H4 (cell line): ENCODE measurements around the gene SMAD6. TPM values are rescaled to one million over a fixed set of nuclear protein-coding genes. Genes with fewer than 3 reads are reported as not detected.

Experiments used
- DNase-seq: peaks from one replicate; pipeline ENCODE4 v3.0.0-alpha.2; 2015; ENCODE audit warnings: low spot score
- total RNA-seq: library from RNA; depleted of rRNA; stranded (reverse); fragments of >200 nt; shearing (Covaris generic); gene quantifications from 2 replicates; pipeline ENCODE4 v1.2.3, GENCODE V29; 2014

SMAD6 gene
- total RNA-seq, 1 experiment from 2014 or later, result 4.7 TPM

DNA sequence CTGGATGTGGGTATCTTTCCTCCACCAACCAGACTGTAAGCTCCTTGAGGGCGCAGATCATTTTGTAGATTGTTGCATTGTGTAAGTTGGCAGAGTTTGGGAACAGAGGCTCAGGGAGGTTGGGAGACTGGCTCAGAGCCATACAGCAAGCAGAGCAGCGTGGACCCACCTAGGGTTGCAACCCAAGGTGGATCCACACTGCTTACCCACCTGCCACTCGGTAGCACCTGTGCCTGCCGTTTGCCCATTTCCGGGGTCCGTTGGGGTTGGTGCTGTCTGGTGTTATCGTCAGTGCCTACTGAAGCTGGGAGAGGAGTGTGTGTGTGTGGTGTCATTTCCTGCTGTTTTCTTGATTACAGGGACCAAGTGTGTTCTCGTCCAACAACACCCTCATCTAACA lies 19.0 kb downstream of the SMAD6 start:
- DNase-seq, result no peak

DNA sequence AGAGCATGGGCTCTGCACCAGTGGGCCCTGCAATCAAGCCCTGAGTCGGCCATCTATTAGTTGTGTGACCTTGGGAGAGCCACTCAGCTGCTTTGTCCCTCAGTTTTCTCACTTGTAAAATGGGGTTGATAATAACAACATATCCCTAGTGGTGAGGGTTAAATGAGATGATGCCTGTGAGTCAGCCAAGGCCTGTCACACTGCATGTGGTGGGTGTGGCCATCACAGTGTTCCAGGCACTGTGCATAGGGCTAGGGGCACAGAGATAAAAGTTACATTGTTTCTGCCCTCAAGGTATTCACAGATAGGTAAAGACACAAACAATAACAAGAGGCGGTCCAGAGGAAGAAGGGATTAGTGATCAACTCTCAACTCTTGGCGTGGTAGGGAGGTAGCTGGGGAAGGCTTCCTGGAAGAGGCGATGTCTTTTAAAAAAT lies 19.5 kb downstream of the SMAD6 start:
- no peak for DNase-seq

DNA sequence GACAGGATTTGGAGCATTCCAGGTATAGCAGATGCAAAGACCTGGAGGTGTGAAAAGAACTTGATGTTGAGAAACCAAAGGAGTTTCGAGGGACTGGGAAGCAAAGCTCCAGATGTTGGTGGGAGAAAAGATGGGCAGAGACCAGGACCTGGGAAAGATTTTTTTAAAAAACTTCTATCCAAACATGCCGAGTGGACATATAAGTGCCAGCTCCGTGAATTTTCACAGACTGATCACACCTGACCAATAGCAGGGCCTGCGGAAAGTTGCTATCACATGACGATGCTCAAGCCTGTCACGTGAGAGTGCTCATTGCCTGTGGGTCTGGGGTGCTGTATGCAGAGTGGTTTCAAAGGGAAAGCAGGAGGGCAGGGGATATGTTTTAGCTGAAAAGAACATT lies 19.9 kb downstream of the SMAD6 start:
- no peak for DNase-seq

DNA sequence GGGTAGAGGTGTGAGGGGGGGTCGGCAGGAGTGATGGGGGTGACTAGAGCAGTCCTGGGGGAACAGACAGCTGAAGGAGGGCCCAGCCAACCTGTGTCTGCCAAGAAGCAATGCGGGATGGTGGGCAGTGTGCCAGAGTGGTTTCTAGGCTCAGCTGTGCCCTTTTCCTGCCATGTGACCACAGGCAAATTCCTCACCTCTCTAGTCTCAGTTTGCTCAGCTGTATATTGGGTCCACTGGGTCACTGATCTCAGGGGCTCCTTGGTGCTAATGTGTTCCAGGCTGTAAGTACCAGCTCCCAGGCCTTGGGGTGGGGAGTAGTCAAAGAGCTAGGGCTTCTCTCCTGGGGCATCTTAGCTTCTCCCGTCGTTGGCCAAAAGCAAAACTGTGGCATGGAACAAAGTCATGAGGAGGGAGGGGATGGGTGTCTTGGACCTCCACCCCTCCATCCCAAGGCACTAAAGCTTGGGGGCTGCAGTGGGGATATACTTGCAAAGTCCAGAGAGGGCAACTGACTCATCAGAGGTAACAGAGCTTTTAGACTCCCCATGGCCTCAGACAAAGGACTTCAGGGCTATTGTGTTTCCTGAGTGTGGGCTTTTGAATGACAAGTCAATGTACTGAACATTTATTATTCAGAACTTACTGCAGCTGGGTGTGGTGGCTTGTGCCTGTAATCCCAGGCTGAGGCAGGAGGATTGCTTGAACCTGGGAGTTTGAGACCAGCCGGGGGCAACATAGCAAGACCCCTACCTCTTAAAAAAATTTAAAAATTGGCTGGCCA lies 20.9 kb downstream of the SMAD6 start:
- no peak for DNase-seq

DNA sequence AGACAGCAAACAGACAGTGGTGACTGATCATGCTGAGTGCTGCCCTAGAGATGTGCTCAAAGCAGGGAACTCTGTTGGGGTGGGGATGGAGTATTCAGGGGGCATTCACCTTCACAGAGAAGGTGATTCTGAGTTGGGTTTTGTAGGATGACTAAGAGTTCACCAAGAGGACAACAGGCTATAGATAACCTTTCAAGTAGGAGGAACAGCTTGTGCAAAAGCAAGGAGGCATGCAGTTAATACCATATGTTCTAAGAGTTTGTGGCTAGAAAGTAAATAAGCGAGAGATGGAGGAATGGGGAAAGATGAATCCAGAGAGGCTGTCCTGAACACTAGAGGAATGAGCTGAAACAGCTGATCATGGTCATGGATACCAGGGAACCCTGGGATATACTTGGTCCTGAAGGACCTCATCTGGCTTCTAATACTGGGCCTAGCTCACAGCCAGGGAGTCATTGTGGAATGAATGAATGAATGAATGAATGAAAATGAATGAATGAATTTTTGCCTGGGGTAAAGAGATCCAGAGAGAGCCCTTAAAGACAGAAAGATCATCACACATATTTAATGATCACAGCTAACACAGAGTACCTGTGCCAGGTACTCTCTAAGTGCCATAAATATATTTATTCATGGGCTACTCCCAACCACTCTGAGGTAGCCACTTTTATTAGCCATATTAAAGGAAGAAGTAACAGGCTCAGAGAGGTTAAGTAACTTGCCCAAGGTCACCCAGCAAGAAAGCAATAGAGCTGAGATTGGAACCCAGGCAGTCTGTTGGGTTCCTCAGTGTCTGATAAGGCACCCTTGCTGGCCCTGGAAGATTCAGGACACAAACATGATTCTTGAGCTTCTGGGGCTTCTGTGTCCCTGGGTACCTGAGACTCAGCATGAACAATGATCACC lies 22.0 kb downstream of the SMAD6 start:
- DNase-seq, result no peak

DNA sequence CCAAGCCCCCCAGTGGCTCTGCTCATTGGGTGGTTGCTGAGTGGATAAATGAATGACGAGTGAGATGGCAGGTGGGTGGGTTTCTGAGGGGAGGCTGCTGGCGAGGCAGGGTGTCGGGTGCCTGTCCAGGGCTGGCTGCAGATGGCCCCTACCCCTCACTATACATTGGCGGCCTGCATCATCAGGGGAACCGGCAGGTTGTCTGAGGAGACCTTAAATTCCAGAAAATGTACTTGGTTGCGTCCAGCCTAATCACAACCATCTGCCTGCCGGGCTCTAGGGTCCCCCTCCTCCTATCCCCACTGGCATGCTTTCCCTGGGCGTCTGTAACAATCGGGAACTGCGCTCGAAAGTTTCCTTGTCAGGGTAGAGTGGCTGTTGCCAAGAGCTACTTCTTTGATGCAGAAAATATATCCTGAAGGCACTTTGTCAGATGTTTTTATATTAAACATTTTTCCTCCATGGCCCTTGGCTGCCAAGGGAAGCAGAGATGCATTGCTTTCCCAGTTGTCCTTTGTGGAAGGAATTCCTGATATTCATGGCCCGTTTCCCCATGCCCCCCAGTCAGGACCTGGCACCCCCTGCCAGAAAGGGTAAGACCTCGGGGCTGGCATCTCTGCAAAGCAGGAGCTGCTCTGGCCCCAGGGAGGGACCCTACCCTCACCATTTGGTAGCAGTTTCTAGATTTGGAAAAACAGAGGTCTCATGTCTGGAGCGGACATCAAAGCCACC lies 22.9 kb downstream of the SMAD6 start:
- DNase-seq, result no peak

DNA sequence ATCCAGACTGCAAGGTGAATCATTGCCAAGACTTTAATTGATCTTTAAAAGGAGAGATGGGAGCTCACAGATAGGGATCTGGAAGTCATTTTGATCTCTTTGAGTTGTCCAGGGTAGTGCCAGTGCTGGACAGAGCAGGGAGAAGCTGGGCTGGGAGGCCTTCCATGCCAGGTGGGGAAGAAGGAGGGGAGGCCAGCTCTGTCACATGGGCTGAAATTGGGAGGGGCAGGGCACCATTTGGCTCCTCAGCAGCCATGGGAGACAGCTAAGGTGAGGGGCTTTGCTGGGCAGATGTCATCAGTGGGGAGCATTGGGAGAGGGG lies 23.4 kb downstream of the SMAD6 start:
- DNase-seq, result no peak

DNA sequence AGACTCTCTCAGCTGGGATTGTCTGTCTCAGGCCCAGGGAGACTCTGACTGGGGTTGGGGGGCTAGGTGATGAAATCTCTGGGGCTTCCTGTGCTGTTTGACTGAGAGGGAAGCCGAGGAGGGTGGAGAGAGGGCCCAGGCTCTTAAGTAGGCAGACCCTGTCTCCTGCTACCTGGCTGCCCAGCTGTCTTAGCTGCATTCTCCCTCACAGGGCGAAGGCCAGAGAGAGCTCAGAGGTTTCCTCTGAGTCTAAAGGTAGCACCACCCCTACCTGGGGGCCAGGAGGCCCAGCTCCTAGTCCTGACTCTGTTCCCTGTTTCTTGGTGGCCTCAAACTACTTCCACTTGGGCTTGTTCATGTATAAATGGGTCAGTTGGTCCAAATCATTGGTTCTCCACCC lies 24.4 kb downstream of the SMAD6 start:
- no peak for DNase-seq

DNA sequence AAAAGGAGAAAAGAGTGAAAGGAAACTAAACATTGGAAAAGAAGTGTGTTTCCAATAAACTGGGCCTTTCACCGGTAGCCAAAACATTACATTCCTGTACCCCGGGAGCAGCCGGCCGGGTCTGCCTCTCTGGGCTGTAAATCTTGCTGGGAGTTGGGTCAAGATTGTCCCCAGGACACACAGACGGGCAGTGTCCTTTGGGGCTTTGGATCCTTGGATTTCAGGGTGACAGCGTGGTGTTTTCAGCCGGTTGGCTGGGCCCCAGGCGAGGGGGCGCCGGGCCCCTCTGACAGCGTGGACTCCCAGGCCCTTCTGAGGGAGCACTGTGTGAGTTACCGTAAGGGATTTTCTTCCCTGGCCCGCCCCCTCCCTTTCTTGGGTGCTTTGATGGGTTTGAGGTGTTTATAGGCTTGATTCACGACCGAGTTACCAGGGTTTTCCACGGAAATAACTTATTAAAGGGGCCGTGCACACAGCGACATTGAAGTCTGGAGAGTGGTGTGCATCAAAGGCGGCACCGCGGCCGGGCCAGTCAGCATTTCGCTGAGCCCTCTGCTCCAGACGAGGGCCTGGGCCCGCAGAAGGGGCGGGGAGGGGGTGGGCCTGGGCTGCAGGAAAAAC lies 27.4 kb downstream of the SMAD6 start:
- DNase-seq, result no peak

DNA sequence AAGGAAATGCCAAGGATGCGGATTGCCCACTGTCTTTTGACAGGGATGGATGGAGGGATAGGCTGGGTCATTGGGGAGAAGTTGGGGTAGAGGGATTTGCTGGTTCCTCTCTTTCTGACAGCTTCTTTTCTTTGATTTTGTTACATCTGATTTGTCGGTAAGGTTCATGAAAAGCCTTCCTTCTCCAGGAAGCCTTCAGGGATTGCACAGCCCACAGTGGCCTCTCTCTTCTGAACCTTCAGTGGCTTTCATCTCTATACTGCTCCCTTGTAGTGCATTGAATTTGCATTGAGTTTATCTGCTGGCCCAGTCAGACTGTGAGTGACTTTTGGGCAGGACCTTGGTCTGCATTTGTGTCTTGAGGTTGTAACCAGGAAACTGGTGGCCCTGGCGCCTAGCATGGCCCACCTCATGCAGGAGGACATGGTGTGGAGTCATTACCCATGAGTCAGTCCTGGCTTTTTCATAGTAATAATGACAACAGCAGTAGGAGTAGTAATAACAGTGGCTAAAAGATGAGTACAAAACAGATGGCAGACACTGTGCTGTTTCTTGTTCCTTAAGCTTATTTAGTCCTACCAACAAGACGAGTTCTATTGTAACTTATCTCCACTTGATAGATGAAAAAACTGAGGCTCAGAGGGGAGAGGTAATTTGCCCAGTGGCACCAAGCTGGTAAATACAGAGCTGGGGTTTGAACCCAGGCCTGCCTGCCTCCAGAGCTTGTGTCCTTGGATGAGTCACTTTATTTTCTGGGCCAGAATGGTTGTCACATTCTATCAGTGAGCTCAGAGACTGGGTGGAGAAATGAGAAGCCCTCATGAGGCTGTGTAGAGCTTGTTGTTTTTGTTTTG lies 28.4 kb downstream of the SMAD6 start:
- DNase-seq, result no peak

DNA sequence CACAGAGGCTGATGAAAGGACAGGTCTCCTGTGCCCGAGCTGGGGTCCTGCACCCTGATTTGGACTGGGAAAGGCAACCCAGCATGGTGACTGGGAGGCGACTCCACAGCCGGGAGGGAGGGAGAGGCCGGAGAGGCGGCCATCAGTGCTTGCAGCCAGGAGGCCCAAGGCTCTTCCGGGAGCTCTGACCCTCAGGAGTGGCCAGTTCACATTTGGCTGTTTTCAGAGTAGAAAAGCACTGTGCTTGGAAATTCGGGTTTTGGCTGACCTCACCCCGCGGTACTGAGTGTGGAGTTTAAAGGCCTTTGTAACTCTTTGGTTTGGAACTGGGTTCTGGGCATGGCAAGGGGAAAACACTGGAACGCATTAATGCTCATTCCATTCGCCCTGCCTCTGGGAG lies 31.9 kb downstream of the SMAD6 start:
- no peak for DNase-seq

DNA sequence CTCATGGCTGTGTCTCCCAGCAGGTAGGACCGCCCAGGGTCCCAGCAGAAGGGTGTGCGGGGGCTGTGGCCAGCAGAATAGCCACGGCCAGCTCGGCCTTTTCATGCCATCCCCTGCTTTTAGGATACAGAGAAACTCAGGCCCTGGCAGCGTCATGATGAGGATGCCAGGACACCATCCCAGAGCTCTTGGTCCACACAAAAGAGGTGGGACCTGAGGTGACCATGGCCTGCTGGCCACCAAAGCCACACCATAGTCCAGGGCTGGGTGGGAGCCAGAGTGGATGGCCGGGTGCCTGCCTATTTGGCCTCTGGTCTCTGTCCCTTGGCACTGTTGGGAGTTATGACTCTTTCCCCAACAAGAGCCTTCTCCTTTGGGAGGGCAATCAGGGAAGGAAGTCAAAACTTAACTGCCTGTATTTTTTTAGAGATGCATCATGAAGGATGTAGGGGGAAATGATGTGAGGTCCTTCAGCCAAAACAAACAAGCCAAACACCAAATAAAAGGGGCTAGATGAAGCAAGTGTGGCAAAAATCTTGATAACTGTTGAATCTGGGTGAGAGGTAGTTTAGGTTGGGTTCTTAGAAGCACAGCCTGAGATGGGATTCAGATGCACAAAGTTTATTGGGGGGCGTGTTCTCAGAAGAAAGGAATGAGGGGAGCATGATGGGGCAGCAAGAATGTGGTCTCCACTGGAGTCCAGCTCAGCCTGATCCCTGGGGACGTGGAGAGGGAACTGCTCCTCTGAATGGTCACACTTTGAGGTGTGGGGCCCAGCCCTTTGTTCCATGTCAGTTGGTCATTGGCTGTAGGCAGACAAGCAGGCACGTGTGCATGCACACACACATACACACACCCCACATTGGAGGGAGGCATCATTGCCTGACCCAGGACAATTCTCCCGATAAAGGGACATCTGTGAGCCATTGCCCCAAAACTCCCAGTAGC lies 33.2 kb downstream of the SMAD6 start:
- no peak for DNase-seq

DNA sequence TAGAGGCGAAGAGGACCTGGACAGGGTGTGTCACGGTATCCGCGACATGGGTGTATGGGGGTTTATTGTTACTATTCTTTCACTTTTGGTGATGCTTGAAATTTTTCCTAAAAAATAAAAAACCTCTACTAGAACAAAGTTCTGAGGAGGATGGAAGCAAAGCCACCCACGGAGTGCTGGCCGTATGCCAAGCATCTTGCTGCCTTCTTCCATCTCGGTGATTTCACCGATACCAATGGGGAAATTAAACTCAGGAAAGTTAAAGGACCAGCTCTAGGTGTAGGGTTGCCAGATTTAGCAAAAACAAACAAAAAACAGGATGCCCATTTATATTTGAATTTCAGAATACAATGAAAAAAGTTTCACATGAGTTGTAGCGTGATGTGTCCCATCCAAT lies 33.9 kb downstream of the SMAD6 start:
- DNase-seq, result no peak

DNA sequence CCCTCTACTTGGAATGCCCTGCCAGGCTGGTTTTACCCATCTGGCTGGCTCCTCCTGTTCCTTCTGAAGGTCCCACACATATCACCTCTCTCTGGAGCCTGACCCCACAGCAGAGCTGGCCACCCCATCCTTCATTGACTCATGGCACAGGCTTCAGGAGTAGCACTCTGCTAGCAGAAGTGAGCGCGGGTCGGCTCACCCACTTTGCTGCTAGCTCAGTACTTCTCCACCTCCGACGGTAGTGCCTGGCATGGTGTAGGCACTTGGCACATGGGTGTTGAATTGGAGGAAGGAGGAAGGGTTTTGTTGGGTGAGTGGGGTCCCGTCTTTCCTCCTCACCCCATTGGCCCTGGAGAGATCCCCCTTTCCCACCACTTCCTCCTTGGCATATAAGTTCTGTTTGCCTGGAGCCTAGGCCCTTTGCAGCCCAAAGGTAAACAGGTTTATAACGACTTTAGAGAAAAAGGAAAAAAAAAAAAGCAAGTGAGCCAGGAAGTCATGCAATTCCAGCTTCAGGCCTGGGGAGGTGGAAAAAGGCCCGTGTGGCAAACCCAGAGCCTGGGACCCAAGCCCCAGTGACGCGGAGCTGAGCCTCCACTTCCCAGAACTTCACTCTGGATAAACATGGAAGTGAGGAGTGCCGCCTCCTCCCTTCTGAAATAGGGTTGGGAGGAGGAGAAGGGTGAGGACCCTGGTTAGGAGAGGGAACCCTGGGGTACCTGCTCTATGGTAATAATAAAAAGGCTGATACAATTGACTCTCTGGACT lies 35.4 kb downstream of the SMAD6 start:
- no peak for DNase-seq

DNA sequence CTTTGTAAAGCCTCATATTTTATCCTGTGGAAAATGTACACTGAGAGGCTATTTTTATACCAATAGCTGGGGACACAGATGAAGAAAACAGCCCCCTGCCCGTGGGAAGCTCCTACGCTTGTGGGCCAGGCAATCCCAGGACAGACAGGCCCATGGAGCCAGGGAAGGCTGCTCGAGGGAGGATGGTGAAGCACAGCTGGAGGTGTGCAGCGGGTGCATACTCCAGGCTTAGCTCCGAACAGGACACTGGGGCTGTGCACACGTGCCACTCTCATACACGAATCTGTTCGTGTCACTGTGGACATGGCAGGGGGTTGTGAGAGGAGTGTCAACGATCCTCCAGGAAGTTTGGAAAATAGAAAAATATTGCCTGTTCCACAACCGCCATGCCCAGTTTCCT lies 36.1 kb downstream of the SMAD6 start:
- DNase-seq, result no peak

DNA sequence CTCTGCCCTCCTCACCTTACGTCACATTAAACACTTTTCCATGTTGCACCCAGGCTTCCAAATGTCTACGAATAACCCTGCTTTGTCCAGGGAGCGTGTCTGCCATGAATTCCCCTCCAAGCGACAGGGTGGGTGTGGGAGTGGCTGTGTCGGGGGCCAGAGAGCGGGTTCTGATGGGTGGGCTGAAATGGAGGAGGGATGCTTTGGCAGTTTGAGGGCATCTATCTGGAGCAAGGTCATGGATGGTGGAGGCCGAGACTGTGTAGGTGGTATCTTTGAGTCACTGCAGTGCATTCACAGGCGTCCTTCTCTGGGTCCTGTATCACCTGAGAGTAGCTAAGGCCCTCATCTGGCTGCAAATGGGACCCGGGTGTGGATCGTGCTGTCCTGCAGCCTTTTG lies 36.6 kb downstream of the SMAD6 start:
- no peak for DNase-seq

DNA sequence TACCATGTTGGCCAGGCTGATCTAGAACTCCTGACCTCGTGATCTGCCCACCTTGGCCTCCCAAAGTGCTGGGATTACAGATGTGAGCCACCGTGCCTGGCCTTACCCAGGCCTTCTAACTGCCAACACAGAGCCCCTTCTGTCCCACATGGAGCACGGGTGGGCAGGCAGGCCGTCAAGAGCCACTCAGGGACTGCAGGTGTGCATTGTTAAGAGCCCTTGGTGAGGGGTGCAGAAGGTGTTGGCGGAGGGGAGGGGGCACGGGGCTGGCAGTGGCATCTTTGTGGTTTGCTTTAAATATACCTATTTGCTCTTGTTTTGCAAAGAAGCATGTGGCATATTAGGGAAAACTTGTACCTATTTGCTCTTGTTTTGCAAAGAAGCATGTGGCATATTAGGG lies 37.3 kb downstream of the SMAD6 start:
- no peak for DNase-seq

DNA sequence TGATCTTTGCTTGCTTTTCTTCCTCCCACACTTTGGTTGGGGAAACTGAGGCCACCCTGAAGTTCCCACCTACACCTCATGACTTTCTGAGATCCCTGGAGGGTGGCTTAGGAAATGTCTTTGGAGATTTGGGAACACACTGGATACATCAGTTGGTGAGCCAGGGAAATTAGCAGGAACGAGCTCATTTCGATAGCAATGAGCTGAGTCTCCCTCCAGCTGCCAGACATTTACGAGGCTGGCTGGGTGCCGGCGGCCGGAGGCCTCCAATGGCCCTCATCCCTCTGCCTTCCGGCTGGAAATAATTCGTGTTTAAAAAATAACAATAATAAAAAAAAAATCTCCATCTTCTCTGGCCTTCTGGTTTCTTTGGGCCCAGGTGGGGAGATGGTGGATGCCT lies 38.8 kb downstream of the SMAD6 start:
- DNase-seq, result no peak

DNA sequence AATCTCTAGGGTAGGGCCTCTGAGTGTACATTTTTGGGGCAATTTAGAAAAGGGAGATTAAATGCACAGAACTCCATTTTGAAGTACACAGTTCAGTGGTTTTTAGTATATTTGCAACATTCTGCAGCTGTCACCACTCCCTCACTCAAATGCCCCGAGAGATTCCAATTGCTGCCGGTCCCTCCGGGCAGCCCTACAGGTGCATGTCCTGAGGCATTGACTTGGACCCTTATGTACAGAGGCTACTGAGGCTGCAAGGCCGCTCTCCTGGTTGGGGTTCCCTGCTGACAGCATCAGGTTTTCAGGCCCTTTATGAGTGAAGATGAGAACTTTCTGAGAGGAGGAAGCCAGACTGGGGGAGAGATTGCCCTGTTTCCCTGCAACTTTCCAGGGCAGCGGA lies 39.6 kb downstream of the SMAD6 start:
- DNase-seq, result no peak
